ENCODE measurements around the gene FAM168A. TPM values are rescaled to one million over a fixed set of nuclear protein-coding genes. Genes with fewer than 3 reads are reported as not detected.

Gene FAM168A
- total RNA-seq, 1 experiment from 2014 or later, result 13.8 TPM

DNA sequence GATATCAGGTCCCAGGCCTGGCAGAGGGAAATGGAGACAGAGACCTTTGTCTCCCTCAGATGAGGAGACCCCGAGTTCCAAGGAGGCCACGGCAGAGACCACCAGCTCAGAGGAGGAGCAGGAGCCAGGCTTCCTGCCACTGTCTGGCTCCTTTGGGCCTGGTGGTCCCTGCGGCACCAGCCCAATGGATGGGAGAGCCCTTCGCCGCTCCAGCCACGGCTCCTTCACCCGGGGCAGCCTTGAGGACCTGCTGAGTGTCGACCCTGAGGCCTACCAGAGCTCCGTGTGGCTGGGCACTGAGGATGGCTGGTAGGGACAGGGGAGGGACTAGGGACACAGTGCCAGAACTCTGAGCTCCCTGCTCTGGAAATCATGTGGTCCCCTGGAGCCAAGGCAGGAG, 234.8 kb downstream of the FAM168A start:
- H3K4me3 Mint-ChIP-seq (ENCODE audit: unreplicated experiment), result no peak overlapping the region
- POLR2A ChIA-PET, result no interaction called here
- peaks cover 34% of the 10 kb centered on the region for H3K36me3 Mint-ChIP-seq (ENCODE audit: insufficient read depth, unreplicated experiment)
- no TSS peak for BruUV-seq (replicated peaks)
- no peaks in the 10 kb centered on the region for H3K27me3 Mint-ChIP-seq (ENCODE audit: insufficient read depth, unreplicated experiment)
- no peak overlapping the region for H3K27ac Mint-ChIP-seq (ENCODE audit: low read depth, unreplicated experiment)
- intact Hi-C loops (cut with micrococcal nuclease), result no loop called here
- H3K9me3 Mint-ChIP-seq (ENCODE audit: unreplicated experiment), result no peaks in the 10 kb centered on the region
- CTCF ChIA-PET, result interaction anchor here (1.1 to 6.9 kb wide), 2 partner anchors 12 to 56 kb away, joined by 4 to 53 read pairs; no protein-coding TSS in a partner anchor
- TF ChIP-seq, protein P1, sequence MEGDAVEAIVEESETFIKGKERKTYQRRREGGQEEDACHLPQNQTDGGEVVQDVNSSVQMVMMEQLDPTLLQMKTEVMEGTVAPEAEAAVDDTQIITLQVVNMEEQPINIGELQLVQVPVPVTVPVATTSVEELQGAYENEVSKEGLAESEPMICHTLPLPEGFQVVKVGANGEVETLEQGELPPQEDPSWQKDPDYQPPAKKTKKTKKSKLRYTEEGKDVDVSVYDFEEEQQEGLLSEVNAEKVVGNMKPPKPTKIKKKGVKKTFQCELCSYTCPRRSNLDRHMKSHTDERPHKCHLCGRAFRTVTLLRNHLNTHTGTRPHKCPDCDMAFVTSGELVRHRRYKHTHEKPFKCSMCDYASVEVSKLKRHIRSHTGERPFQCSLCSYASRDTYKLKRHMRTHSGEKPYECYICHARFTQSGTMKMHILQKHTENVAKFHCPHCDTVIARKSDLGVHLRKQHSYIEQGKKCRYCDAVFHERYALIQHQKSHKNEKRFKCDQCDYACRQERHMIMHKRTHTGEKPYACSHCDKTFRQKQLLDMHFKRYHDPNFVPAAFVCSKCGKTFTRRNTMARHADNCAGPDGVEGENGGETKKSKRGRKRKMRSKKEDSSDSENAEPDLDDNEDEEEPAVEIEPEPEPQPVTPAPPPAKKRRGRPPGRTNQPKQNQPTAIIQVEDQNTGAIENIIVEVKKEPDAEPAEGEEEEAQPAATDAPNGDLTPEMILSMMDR (IDR thresholded peaks at IDR 0.05; ENCODE audit: unreplicated experiment), result no peak
- H3K4me1 Mint-ChIP-seq (ENCODE audit: insufficient read depth, unreplicated experiment), result no peaks in the 10 kb centered on the region
- no peak for DNase-seq (ENCODE audit: unreplicated experiment)

GRCh38 chr11:73361953-73362776, 235.7 kb downstream of the FAM168A start:
- H3K36me3 Mint-ChIP-seq (ENCODE audit: insufficient read depth, unreplicated experiment), result peaks cover 34% of the 10 kb centered on the region
- CTCF ChIA-PET, result interaction anchor here (0.5 to 6.9 kb wide), 4 partner anchors 11 to 55 kb away, joined by 3 to 53 read pairs (median 12); no protein-coding TSS in a partner anchor
- no TSS peak for BruUV-seq (replicated peaks)
- H3K27me3 Mint-ChIP-seq (ENCODE audit: insufficient read depth, unreplicated experiment), result no peaks in the 10 kb centered on the region
- no peak overlapping the region for H3K4me3 Mint-ChIP-seq (ENCODE audit: unreplicated experiment)
- TF ChIP-seq, protein P1 (IDR thresholded peaks at IDR 0.05; ENCODE audit: unreplicated experiment), result no peak
- POLR2A ChIA-PET, result no interaction called here
- H3K9me3 Mint-ChIP-seq (ENCODE audit: unreplicated experiment), result no peaks in the 10 kb centered on the region
- intact Hi-C loops (cut with micrococcal nuclease), result no loop called here
- DNase-seq (ENCODE audit: unreplicated experiment), result no peak
- H3K4me1 Mint-ChIP-seq (ENCODE audit: insufficient read depth, unreplicated experiment), result no peaks in the 10 kb centered on the region
- no peak overlapping the region for H3K27ac Mint-ChIP-seq (ENCODE audit: low read depth, unreplicated experiment)

DNA sequence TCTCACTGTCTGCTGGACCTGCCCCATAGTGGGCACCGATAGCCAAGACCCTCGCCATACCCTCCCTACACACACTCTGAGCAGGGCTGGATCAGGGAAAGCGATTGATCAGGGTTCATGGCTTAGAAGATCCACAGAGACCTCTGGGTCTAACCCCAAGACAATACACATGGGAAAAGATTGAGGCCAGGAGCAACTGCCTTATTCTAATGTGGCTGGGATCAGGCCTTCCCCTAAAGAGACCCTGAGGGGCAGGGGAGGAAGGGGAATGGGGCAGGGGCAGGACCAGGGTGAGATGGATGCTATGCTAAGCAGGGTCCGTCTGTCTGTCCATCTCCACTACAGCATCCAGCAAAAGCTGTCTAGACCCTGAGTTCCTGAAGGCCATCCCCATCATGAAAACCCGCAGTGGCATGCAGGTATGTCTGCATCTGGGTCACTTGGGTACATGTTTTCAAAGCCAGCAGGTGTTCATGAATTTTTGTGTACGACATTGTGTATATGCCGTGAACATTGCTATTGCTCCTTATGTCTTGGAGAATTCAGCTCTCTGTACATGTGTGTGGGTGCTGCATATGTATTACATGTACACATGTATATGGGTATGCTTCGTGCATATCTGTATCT, 237.1 kb downstream of the FAM168A start:
- ChIA-PET CTCF (interaction anchor here (0.5 to 6.9 kb wide), 8 partner anchors 9 to 442 kb away, joined by 3 to 53 read pairs (median 4); no protein-coding TSS in a partner anchor), POLR2A (interaction anchor here (0.6 kb wide), 1 partner anchor 266 kb away, joined by 3 read pairs; no protein-coding TSS in a partner anchor)
- intact Hi-C loops (cut with micrococcal nuclease), result no loop called here
- no peak overlapping the region for H3K27ac Mint-ChIP-seq (ENCODE audit: low read depth, unreplicated experiment)
- TF ChIP-seq, protein P1 (IDR thresholded peaks at IDR 0.05; ENCODE audit: unreplicated experiment), result no peak
- no peaks in the 10 kb centered on the region for H3K4me1 Mint-ChIP-seq (ENCODE audit: insufficient read depth, unreplicated experiment)
- peaks cover 41% of the 10 kb centered on the region for H3K36me3 Mint-ChIP-seq (ENCODE audit: insufficient read depth, unreplicated experiment)
- no peaks in the 10 kb centered on the region for H3K27me3 Mint-ChIP-seq (ENCODE audit: insufficient read depth, unreplicated experiment)
- H3K4me3 Mint-ChIP-seq (ENCODE audit: unreplicated experiment), result no peak overlapping the region
- H3K9me3 Mint-ChIP-seq (ENCODE audit: unreplicated experiment), result no peaks in the 10 kb centered on the region
- no peak for DNase-seq (ENCODE audit: unreplicated experiment)
- no TSS peak for BruUV-seq (replicated peaks)

Measured in MCF 10A (cell line).